ACC112 (cell line): ENCODE data around the gene RGS4.
A peak's percentile ranks its signal among the peaks of the same experiment; 100 is the strongest.
"Not testable (repeated sequence)": the region's sequence is repeated elsewhere in the genome, so short reads cannot be mapped to it uniquely, and the experiment has no call there.

Experiments used
- H2AFZ ChIP-seq: fragments of 200-600 bp; sonication (generic); one replicate; pipeline ENCODE4 v1.6.0; 2017; ENCODE audit warnings: antibody characterized with exemption, low read length; ENCODE audit not compliant: unreplicated experiment
- H3K27ac ChIP-seq: fragments of 200-600 bp; sonication (generic); 2 replicates; pipeline ENCODE4 v1.5.1; 2014; ENCODE audit warnings: low read depth, mild to moderate bottlenecking, antibody characterized with exemption, low read length, moderate library complexity
- H3K27me3 ChIP-seq: fragments of 200-600 bp; sonication (generic); 2 replicates; pipeline ENCODE4 v1.6.1; 2014; ENCODE audit warnings: mild to moderate bottlenecking, antibody characterized with exemption, low read length, moderate library complexity, mixed read lengths; ENCODE audit not compliant: insufficient read depth
- H3K36me3 ChIP-seq: fragments of 200-600 bp; sonication (generic); 2 replicates; pipeline ENCODE4 v1.6.1; 2016; ENCODE audit warnings: mild to moderate bottlenecking, antibody characterized with exemption, low read length, moderate library complexity, mixed read lengths; ENCODE audit not compliant: insufficient read depth
- H3K4me1 ChIP-seq: fragments of 200-600 bp; sonication (generic); one replicate; pipeline ENCODE4 v1.6.1; 2016; ENCODE audit warnings: low read length, mixed read lengths; ENCODE audit not compliant: insufficient read depth, unreplicated experiment, control insufficient read depth
- H3K4me3 ChIP-seq: fragments of 200-600 bp; sonication (generic); 2 replicates; pipeline ENCODE4 v1.5.1; 2014; ENCODE audit warnings: mild to moderate bottlenecking, low read depth, low read length
- H3K79me2 ChIP-seq: fragments of 200-600 bp; sonication (generic); one replicate; pipeline ENCODE4 v1.6.0; 2016; ENCODE audit warnings: low read length; ENCODE audit not compliant: control insufficient read depth, unreplicated experiment, insufficient read depth

RGS4 gene

GRCh38 chr1:163082971-163083370 is 13.8 kb downstream of the RGS4 start:
- Histone ChIP-seq H3K27me3 (no peaks in the 10 kb centered on the region), H3K27ac (peak overlapping the region; percentile 81; the same call in 1 of the 2 replicates), H3K4me1 (peaks cover 40% of the 10 kb centered on the region), H2AFZ (no peak overlapping the region), H3K79me2 (no peaks in the 10 kb centered on the region), H3K4me3 (no peak overlapping the region), H3K36me3 (no peaks in the 10 kb centered on the region)

- no peak overlapping the region for H3K4me3 ChIP-seq
- H3K79me2 ChIP-seq: no peaks in the 10 kb centered on the region
- H3K27me3 ChIP-seq: no peaks in the 10 kb centered on the region
- peak overlapping the region; percentile 81 for H3K27ac ChIP-seq
- H2AFZ ChIP-seq: no peak overlapping the region
- peaks cover 40% of the 10 kb centered on the region for H3K4me1 ChIP-seq
- no peaks in the 10 kb centered on the region for H3K36me3 ChIP-seq
These were observed 14.5 kb downstream of the RGS4 start for GRCh38 chr1:163083690-163084089.

DNA sequence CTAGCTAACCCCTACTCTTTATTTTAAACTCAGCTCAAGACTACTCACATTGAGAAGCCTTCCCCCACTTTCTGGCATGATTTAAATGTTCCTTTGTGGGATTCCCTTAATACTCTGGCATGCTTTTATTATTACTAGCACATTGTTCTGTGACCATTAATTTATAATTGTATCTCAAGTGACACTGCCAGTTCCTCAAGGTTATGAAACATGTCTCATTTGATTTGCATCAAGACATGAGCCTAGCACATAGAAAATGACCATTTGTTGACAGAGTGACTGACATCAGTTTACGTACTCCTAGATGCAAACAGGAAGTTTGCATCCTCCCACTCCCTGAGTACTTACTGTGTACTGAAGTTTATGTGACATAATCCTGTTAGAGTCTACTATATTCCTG is 15.2 kb downstream of the RGS4 start:
- peaks cover 40% of the 10 kb centered on the region for H3K4me1 ChIP-seq
- H3K27me3 ChIP-seq: no peaks in the 10 kb centered on the region
- H3K27ac ChIP-seq: peak overlapping the region; percentile 81
- H2AFZ ChIP-seq: no peak overlapping the region
- no peaks in the 10 kb centered on the region for H3K79me2 ChIP-seq
- H3K36me3 ChIP-seq: no peaks in the 10 kb centered on the region
- H3K4me3 ChIP-seq: no peak overlapping the region

DNA sequence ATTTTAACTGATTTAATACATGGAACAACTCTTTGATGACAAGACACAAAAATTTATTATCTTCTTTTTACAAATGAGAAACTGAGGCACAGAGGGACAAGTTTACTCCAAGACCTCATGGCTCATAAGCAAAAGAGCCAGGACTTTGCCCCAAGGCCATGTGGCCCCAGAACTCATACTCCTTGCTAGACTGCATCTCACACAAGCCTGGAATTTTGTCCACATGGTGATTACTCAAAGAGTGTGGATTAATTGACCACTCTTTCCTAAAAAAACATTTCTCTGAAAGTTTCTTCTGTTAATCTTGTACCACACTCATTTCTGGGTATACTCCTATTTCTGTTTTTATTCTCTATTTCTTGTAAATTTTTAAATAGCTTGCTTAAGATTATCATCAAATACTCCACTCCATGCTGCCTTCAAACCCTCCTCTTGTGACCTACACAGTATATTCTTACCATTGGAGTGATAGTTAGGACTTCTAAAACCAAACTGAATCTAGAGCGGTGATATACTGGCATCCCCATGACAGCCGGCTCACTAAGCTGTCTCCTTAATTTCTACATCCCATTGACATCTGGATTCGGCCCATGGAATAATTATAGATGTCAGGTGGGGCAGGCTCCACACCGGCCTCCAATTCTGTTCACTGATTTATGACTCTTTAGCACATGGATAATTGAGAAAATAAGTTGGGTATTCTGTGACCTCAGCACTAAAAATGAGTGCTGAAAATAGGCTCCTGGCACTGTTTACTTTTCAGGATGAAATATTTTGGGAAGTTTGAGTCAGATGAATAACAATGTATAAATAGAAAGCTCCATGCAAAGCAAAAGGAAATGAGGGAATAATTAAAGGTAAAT is 16.1 kb downstream of the RGS4 start:
- Histone ChIP-seq H3K27ac (peak overlapping the region; percentile 81), H3K27me3 (no peaks in the 10 kb centered on the region), H3K36me3 (no peaks in the 10 kb centered on the region), H3K4me1 (peaks cover 43% of the 10 kb centered on the region), H3K4me3 (no peak overlapping the region), H2AFZ (no peak overlapping the region), H3K79me2 (no peaks in the 10 kb centered on the region)

- Histone ChIP-seq H3K4me3 (no peak overlapping the region), H3K27me3 (no peaks in the 10 kb centered on the region), H3K4me1 (peaks cover 45% of the 10 kb centered on the region), H2AFZ (no peak overlapping the region), H3K79me2 (no peaks in the 10 kb centered on the region), H3K36me3 (no peaks in the 10 kb centered on the region), H3K27ac (peak overlapping the region; percentile 81)
These were observed 16.7 kb downstream of the RGS4 start for GRCh38 chr1:163085904-163086268.

DNA sequence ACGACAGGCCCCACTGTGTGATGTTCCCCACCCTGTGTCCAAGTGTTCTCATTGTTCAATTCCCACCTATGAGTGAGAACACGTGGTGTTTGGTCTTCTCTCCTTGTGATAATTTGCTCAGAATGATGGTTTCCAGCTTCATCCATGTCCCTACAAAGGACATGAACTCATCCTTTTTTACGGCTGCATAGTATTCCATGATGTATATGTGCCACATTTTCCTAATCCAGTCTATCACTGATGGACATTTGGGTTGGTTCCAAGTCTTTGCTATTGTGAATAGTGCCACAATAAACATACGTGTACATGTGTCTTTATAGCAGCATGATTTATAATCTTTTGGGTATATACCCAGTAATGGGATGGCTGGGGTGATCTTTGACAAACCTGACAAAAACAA is 20.0 kb downstream of the RGS4 start:
- not testable (repeated sequence) for H3K4me3 ChIP-seq, H3K27me3 ChIP-seq, H3K36me3 ChIP-seq, H3K79me2 ChIP-seq, H2AFZ ChIP-seq, H3K27ac ChIP-seq
- peaks cover 37% of the 10 kb centered on the region for H3K4me1 ChIP-seq

GRCh38 chr1:163090321-163090945 is 21.3 kb downstream of the RGS4 start:
- H3K4me1 ChIP-seq: peaks cover 30% of the 10 kb centered on the region
- peak overlapping the region; percentile 32; the same call in 1 of the 2 replicates for H3K27ac ChIP-seq
- no peaks in the 10 kb centered on the region for H3K36me3 ChIP-seq
- peak overlapping the region; percentile 39 for H2AFZ ChIP-seq
- H3K79me2 ChIP-seq: no peaks in the 10 kb centered on the region
- no peaks in the 10 kb centered on the region for H3K27me3 ChIP-seq
- H3K4me3 ChIP-seq: no peak overlapping the region

- H3K27me3 ChIP-seq: no peaks in the 10 kb centered on the region
- H3K36me3 ChIP-seq: no peaks in the 10 kb centered on the region
- no peaks in the 10 kb centered on the region for H3K79me2 ChIP-seq
- H2AFZ ChIP-seq: no peak overlapping the region
- no peak overlapping the region for H3K27ac ChIP-seq
- peaks cover 16% of the 10 kb centered on the region for H3K4me1 ChIP-seq
- H3K4me3 ChIP-seq: no peak overlapping the region
These were observed 24.0 kb downstream of the RGS4 start for GRCh38 chr1:163093169-163093568.

- Histone ChIP-seq H3K79me2 (no peaks in the 10 kb centered on the region), H3K4me3 (no peak overlapping the region), H2AFZ (no peak overlapping the region), H3K4me1 (peaks cover 16% of the 10 kb centered on the region), H3K36me3 (no peaks in the 10 kb centered on the region), H3K27me3 (no peaks in the 10 kb centered on the region), H3K27ac (no peak overlapping the region)
These were observed 24.4 kb downstream of the RGS4 start for GRCh38 chr1:163093579-163093978.

- H3K36me3 ChIP-seq: no peaks in the 10 kb centered on the region
These were observed 25.0 kb downstream of the RGS4 start for GRCh38 chr1:163094182-163094581.

GRCh38 chr1:163094589-163094988 is 25.4 kb downstream of the RGS4 start:
- Histone ChIP-seq H3K4me3 (no peak overlapping the region), H2AFZ (no peak overlapping the region), H3K27ac (no peak overlapping the region), H3K36me3 (no peaks in the 10 kb centered on the region), H3K4me1 (peaks cover 16% of the 10 kb centered on the region), H3K79me2 (no peaks in the 10 kb centered on the region), H3K27me3 (no peaks in the 10 kb centered on the region)

More at GRCh38 chr1:163094182-163094581, 25.0 kb downstream of the RGS4 start:
- Histone ChIP-seq H2AFZ (no peak overlapping the region), H3K27ac (no peak overlapping the region), H3K4me1 (peaks cover 16% of the 10 kb centered on the region), H3K79me2 (no peaks in the 10 kb centered on the region), H3K27me3 (no peaks in the 10 kb centered on the region), H3K4me3 (no peak overlapping the region)
